ENCODE data around the gene BARHL2.

BARHL2 gene

GRCh38 chr1:90706437-90707362, 10.4 kb downstream of the BARHL2 start:
- DNase-seq (ENCODE audit: low read depth): no peak
- no peak for TF ChIP-seq CTCF (IDR thresholded peaks at IDR 0.05; ENCODE audit: low read depth, low read length, missing control alignments)
- in situ Hi-C loops (cut with HindIII; ENCODE audit: low sequenced_read_pairs): no loop called here
- H3K4me3 ChIP-seq (ENCODE audit: low read depth, low read length): peak overlapping the region; percentile 15

GRCh38 chr1:90705956-90706355, 11.1 kb downstream of the BARHL2 start:
- no peak for TF ChIP-seq CTCF (IDR thresholded peaks at IDR 0.05; ENCODE audit: low read depth, low read length, missing control alignments)
- in situ Hi-C loops (cut with HindIII; ENCODE audit: low sequenced_read_pairs): no loop called here
- DNase-seq (ENCODE audit: low read depth): no peak
- no peak overlapping the region for H3K4me3 ChIP-seq (ENCODE audit: low read depth, low read length)

GRCh38 chr1:90704817-90705216, 12.3 kb downstream of the BARHL2 start:
- H3K4me3 ChIP-seq (ENCODE audit: low read depth, low read length): no peak overlapping the region
- no peak for DNase-seq (ENCODE audit: low read depth)
- TF ChIP-seq CTCF (IDR thresholded peaks at IDR 0.05; ENCODE audit: low read depth, low read length, missing control alignments): no peak
- in situ Hi-C loops (cut with HindIII; ENCODE audit: low sequenced_read_pairs): no loop called here

GRCh38 chr1:90694846-90695245, 22.3 kb downstream of the BARHL2 start:
- DNase-seq (ENCODE audit: low read depth): no peak
- in situ Hi-C loops (cut with HindIII; ENCODE audit: low sequenced_read_pairs): no loop called here
- TF ChIP-seq CTCF (IDR thresholded peaks at IDR 0.05; ENCODE audit: low read depth, low read length, missing control alignments): no peak
- no peak overlapping the region for H3K4me3 ChIP-seq (ENCODE audit: low read depth, low read length)

GRCh38 chr1:90687747-90688146, 29.4 kb downstream of the BARHL2 start:
- no peak for DNase-seq (ENCODE audit: low read depth)
- no peak for TF ChIP-seq CTCF (IDR thresholded peaks at IDR 0.05; ENCODE audit: low read depth, low read length, missing control alignments)
- H3K4me3 ChIP-seq (ENCODE audit: low read depth, low read length): no peak overlapping the region
- in situ Hi-C loops (cut with HindIII; ENCODE audit: low sequenced_read_pairs): no loop called here

- H3K4me3 ChIP-seq (ENCODE audit: low read depth, low read length): no peak overlapping the region
- TF ChIP-seq CTCF (IDR thresholded peaks at IDR 0.05; ENCODE audit: low read depth, low read length, missing control alignments): no peak
- DNase-seq (ENCODE audit: low read depth): no peak
- in situ Hi-C loops (cut with HindIII; ENCODE audit: low sequenced_read_pairs): no loop called here
Measured at GRCh38 chr1:90675161-90675847, 41.8 kb downstream of the BARHL2 start.

Data from astrocyte of the cerebellum (primary cell).